Measurements from ENCODE around the gene PIP4K2A.
"Not testable (repeated sequence)": the region's sequence is repeated elsewhere in the genome, so short reads cannot be mapped to it uniquely, and the experiment has no call there.

Gene PIP4K2A

GRCh38 chr10:22545643-22546042, 168.7 kb downstream of the PIP4K2A start:
- no peak for DNase-seq (ENCODE audit: low read depth)

GRCh38 chr10:22544325-22545068, 169.9 kb downstream of the PIP4K2A start:
- DNase-seq (ENCODE audit: low read depth): no peak
- H3K4me3 ChIP-seq (ENCODE audit: low read depth, low read length): no peak overlapping the region

More at GRCh38 chr10:22545643-22546042, 168.7 kb downstream of the PIP4K2A start:
- H3K4me3 ChIP-seq (ENCODE audit: low read depth, low read length): no peak overlapping the region

GRCh38 chr10:22542773-22543172, 171.6 kb downstream of the PIP4K2A start:
- no peak overlapping the region for H3K4me3 ChIP-seq (ENCODE audit: low read depth, low read length)
- DNase-seq (ENCODE audit: low read depth): no peak

DNA sequence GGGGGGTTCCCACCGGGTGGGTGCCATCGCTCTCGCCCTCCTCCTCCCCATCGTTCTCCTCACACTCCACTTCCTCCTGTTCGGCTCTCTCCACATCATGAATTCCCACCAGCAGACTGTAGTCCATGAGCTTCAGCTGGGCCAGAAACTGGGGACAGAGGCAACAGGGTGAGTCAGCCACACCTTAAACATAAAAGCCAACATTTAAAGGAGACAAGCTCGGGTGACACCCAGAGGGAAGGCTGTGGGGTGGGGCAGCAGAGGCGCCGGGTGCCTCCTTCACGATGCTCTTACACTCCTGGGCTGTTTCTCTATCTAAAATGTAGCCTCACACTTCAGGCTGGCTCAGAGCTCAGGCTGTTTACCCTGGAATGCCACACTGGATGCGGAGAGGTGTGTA, 172.5 kb downstream of the PIP4K2A start:
- DNase-seq (ENCODE audit: low read depth): no peak
- no peak overlapping the region for H3K4me3 ChIP-seq (ENCODE audit: low read depth, low read length)

DNA sequence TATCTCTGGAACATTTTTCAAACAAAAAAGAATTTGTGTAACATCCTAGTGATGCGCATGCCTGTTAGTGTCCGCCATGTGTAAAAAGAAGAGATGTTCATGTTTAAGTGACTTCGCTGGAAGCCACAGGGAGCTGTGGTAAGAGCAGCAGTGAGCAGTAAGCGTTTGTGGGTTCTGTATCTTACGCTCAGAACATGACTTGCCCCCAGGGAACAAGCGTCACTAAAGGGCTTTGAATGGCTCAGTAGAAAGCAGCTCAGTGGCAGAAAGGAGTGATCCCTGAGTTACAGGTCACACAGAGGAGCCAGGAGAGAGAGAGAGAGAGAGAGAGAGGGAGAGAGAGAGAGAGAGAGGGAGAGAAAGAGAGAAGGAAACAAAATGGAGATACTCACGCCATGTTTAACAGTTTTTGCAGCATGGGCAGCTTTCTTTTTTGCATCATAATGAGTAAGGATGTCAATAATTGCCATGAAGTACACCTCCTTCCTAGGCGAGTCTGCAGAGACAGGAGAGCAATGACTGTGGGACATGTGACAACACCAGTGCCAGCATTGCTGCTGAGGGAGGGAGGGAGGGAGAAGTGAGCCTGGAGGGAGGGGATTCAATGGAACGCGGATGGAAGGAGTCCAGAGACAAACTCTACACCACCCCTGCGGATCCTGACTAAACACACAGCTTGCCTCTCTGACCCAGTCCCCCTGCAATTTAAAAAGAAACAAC, 174.6 kb downstream of the PIP4K2A start:
- H3K4me3 ChIP-seq (ENCODE audit: low read depth, low read length): no peak overlapping the region
- no peak for DNase-seq (ENCODE audit: low read depth)

DNA sequence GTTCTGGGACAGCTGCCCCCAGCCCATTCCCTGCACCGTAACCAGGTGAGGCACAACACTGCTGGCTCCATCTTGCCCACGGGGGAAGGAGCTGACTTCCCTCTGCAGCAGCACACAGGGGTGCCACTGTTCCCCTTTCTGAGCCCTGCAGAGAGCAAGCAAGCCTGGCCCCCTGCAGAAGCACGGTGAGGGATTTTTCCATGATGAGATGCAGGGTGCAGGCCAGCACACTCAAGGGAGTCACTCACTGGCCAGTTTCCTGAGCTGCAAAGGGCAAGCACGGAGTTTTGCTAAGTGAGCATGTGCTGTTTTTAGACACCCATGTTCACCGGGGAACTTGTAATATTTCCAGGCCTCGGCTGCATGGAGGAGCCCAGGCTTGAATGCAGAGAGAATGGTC, 176.6 kb downstream of the PIP4K2A start:
- no peak for DNase-seq (ENCODE audit: low read depth)
- H3K4me3 ChIP-seq (ENCODE audit: low read depth, low read length): no peak overlapping the region

DNA sequence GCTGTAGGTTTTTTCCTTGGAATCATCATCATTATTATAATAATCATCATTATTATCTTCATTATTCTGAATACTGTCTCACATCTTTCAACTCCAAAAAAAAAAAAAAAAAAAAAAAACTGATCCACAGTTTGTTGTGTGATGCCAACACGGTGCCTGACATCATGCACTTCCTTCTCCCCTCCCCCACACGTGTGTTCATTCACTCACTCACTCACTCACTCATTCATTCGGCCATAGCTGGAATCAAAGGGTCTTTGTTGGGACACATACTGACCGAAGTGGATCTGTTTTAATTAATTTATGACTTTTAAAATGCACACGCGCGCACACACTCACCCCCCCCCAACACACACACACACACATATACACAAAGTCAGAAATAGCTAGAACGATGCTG, 177.8 kb downstream of the PIP4K2A start:
- no peak for DNase-seq (ENCODE audit: low read depth)
- no peak overlapping the region for H3K4me3 ChIP-seq (ENCODE audit: low read depth, low read length)

DNA sequence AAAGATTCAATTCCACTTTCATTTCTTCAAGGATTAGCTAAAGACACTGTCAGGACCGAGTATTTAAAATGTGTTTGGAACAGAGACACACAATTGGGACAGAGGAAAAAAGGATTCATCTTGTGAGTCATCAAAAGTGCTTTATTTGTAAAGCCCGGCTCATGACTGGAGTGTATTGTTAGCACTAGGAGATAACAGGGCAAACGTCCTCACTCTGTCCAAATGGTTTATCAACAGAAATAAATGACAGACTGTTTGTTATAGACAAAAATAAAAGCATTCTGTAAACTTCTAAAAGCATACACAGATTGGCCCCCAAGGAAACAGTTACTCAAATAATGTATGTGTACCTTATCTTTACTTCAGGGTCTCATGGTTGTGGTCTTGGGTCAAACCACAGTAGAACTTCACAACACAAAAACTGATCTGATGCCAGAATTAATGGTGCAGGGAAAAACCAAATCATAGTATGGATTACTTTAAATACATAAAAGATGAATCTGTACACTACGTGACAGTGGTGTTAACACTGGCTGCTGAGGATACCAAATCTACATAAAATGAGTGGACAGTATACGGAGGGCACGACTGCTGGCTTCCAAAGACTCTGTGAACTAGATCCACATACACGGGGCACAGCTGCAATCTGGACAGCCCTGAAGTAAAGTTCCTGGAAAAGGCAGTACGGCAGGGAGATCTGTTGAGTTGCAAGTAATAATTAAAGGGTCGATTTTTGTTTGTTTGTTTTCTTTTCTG, 179.4 kb downstream of the PIP4K2A start:
- H3K4me3 ChIP-seq (ENCODE audit: low read depth, low read length): no peak overlapping the region
- no peak for DNase-seq (ENCODE audit: low read depth)

DNA sequence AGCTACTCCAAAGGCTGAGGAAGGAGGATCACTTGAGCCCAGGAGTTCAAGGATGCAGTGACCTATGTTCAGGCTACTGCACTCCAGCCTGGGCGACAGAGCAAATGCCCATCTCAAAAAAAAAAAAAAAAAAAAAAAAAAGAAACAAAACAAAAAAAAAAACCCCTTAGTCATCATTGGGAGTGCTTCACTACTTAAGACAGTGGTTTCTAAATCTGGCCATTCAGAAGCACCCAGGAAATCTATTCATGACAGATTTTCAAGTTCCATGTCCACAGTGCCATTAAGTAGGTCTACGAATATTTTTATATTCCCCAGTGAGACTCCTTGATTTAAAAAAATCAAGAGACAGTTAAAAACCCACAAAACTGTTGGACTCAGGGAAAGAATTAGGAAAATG, 182.9 kb downstream of the PIP4K2A start:
- DNase-seq (ENCODE audit: low read depth): no peak
- no peak overlapping the region for H3K4me3 ChIP-seq (ENCODE audit: low read depth, low read length)

DNA sequence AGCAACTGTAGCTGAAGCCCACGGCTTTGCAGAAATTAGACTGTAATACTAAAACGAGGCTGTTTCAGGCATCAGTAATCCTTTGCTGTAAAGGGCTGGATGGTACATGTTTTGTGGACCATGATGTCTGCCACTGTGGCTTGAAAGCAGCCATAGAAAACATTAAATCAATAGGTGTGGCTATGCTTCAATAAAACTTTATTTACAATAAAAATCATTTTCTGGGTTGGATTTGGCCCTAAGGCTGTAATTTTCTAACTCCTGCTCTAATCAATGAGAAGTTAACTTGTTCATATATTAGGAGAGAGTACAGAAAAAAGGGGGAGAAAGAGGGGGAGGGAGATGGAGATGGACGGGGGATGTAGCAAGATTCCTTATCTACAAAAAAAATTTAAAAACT, 183.4 kb downstream of the PIP4K2A start:
- DNase-seq (ENCODE audit: low read depth): no peak
- no peak overlapping the region for H3K4me3 ChIP-seq (ENCODE audit: low read depth, low read length)

GRCh38 chr10:22527520-22527919, 186.9 kb downstream of the PIP4K2A start:
- no peak for DNase-seq (ENCODE audit: low read depth)
- no peak overlapping the region for H3K4me3 ChIP-seq (ENCODE audit: low read depth, low read length)

DNA sequence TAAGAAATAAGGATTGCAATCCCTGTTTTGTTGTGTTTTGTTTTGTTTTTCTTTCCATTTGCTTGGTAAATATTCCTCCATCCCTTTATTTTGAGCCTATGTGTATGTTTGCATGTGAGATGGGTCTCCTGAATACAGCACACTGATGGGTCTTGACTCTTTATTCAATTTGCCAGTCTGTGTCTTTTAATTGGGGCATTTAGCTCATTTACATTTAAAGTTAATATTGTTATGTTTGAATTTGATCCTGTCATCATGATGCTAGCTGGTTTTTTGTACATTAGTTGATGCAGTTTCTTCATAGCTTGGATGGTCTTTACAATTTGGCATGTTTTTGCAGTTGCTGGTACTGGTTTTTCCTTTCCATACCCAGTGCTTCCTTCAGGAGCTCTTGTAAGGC, 190.0 kb downstream of the PIP4K2A start:
- not testable (repeated sequence) for DNase-seq (ENCODE audit: low read depth); H3K4me3 ChIP-seq (ENCODE audit: low read depth, low read length)

GRCh38 chr10:22520645-22521044, 193.7 kb downstream of the PIP4K2A start:
- not testable (repeated sequence) for DNase-seq (ENCODE audit: low read depth); H3K4me3 ChIP-seq (ENCODE audit: low read depth, low read length)

GRCh38 chr10:22518167-22518724, 196.1 kb downstream of the PIP4K2A start:
- DNase-seq (ENCODE audit: low read depth): no peak
- no peak overlapping the region for H3K4me3 ChIP-seq (ENCODE audit: low read depth, low read length)

GRCh38 chr10:22515009-22515408, 199.4 kb downstream of the PIP4K2A start:
- DNase-seq (ENCODE audit: low read depth): no peak
- no peak overlapping the region for H3K4me3 ChIP-seq (ENCODE audit: low read depth, low read length)

- DNase-seq (ENCODE audit: low read depth); H3K4me3 ChIP-seq (ENCODE audit: low read depth, low read length): not testable (repeated sequence)
Observed at GRCh38 chr10:22514414-22514758, 200.0 kb downstream of the PIP4K2A start.

- not testable (repeated sequence) for H3K4me3 ChIP-seq (ENCODE audit: low read depth, low read length); DNase-seq (ENCODE audit: low read depth)
Observed at GRCh38 chr10:22513483-22514413, 200.6 kb downstream of the PIP4K2A start.

DNA sequence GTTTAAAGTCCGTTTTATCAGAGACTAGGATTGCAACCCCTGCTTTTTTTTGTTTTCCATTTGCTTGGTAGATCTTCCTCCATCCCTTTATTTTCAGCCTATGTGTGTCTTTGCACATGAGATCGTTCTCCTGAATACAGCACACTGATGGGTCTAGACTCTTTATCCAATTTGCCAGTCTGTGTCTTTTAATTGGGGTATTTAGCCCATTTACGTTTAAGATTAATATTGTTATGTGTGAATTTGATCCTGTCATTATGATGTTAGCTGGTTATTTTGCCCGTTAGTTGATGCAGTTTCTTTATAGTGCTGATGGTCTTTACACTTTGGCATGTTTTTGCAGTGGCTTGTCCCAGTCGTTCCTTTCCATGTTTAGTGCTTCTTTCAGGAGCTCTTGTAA, 202.4 kb downstream of the PIP4K2A start:
- H3K4me3 ChIP-seq (ENCODE audit: low read depth, low read length); DNase-seq (ENCODE audit: low read depth): not testable (repeated sequence)

DNA sequence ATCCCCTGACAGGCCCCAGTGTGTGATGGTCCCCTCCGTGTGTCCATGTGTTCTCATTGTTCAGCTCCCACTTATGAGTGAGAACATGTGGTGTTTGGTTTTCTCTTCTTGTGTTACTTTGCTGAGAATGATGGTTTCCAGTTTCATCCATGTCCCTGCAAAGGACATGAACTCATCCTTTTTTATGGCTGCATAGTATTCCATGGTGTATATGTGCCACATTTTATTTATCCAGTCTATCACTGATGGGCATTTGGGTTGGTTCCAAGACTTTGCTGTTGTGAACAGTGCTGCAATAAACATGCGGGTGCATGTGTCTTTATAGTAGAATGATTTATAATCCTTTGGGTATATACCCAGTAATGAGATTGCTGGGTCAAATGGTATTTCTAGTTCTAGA, 206.2 kb downstream of the PIP4K2A start:
- DNase-seq (ENCODE audit: low read depth); H3K4me3 ChIP-seq (ENCODE audit: low read depth, low read length): not testable (repeated sequence)
